H1 (cell line): ENCODE measurements around the gene HES4. TPM values are rescaled to one million over a fixed set of nuclear protein-coding genes. Genes with fewer than 3 reads are reported as not detected.
A peak's percentile ranks its signal among the peaks of the same experiment; 100 is the strongest.

Experiments used
- CTCF ChIA-PET: fragments of 300-600 bp; sonication (Branson Sonifier 250); formaldehyde crosslinking; loops from one replicate; lab custom pipeline; 2021; ENCODE audit not compliant: partially characterized antibody; lab: Charles Lee
- POLR2A ChIA-PET: fragments of 300-600 bp; sonication (Branson Sonifier 250); formaldehyde crosslinking; loops from one replicate; lab custom pipeline; 2021; ENCODE audit warnings: inconsistent platforms; ENCODE audit not compliant: partially characterized antibody; lab: Charles Lee
- DNase-seq, 2 experiments: peaks; one replicate each; pipeline versions ENCODE4 v3.0.0 to v3.0.0-alpha.2; 2010 to 2022; ENCODE audit warnings: low spot score in 2 of 2, low read depth in 1 of 2, mixed read lengths in 1 of 2
- FAIRE-seq: peaks from 2 replicates; lab custom pipeline; 2011; peaks lifted over from hg19 to GRCh38; lab: Jason Lieb, UNC
- H2AFZ ChIP-seq: 2 replicates; pipeline ENCODE4 v1.8.1; 2012; ENCODE audit warnings: low read length, inconsistent platforms
- H2AK5ac ChIP-seq: 2 replicates; pipeline ENCODE4 v1.6.1; 2013; ENCODE audit warnings: low read depth, low read length
- H2BK120ac ChIP-seq: replicated peaks from 2 replicates; pipeline ENCODE3; 2013; ENCODE audit warnings: low read depth, low read length, inconsistent platforms
- H2BK12ac ChIP-seq: 2 replicates; pipeline ENCODE4 v1.6.1; 2013; ENCODE audit warnings: low read depth, low read length
- H2BK15ac ChIP-seq: 2 replicates; pipeline ENCODE4 v1.6.1; 2013; ENCODE audit warnings: low read length
- H2BK20ac ChIP-seq: 2 replicates; pipeline ENCODE4 v1.6.1; 2013; ENCODE audit warnings: low read length
- H2BK5ac ChIP-seq: 2 replicates; pipeline ENCODE4 v1.6.1; 2013; ENCODE audit warnings: low read depth, low read length
- H3K14ac ChIP-seq: 2 replicates; pipeline ENCODE4 v1.6.1; 2013; ENCODE audit warnings: inconsistent platforms; ENCODE audit not compliant: insufficient read length
- H3K18ac ChIP-seq: 2 replicates; pipeline ENCODE4 v1.6.1; 2013; ENCODE audit warnings: low read length; ENCODE audit errors: extremely low read depth
- H3K23ac ChIP-seq: 2 replicates; pipeline ENCODE4 v1.6.1; 2013; ENCODE audit warnings: inconsistent platforms; ENCODE audit not compliant: insufficient read length
- H3K23me2 ChIP-seq: 2 replicates; pipeline ENCODE4 v1.6.1; 2013; ENCODE audit warnings: low read depth, low read length
- H3K27ac ChIP-seq: 2 replicates; pipeline ENCODE4 v1.6.1; 2011; ENCODE audit warnings: low read depth, low read length, inconsistent platforms
- H3K27me3 ChIP-seq, 4 experiments: replicated peaks in 1 of 4; 1 replicate in 1 of 4; 2 replicates in 3 of 4; pipeline versions ENCODE4 v1.6.1 to v1.8.1; 2011 to 2013; ENCODE audit warnings: low read length in 3 of 4, mild to moderate bottlenecking in 3 of 4, inconsistent platforms in 2 of 4, mixed read lengths in 2 of 4, moderate library complexity in 1 of 4; ENCODE audit not compliant: control insufficient read depth in 3 of 4, insufficient read depth in 3 of 4; ENCODE audit errors: extremely low read depth in 1 of 4
- H3K36me3 ChIP-seq, 4 experiments: 2 replicates each; pipeline versions ENCODE4 v1.6.1 to v1.8.1; 2011 to 2013; ENCODE audit warnings: mild to moderate bottlenecking in 4 of 4, low read length in 3 of 4, moderate library complexity in 2 of 4, control low read depth in 1 of 4, inconsistent platforms in 1 of 4; ENCODE audit not compliant: insufficient read depth in 4 of 4, control insufficient read depth in 2 of 4
- H3K4ac ChIP-seq: replicated peaks from 2 replicates; pipeline ENCODE3; 2013; ENCODE audit warnings: low read length, low read depth, mixed read lengths, inconsistent platforms; ENCODE audit not compliant: insufficient read length
- H3K4me1 ChIP-seq, 4 experiments: replicated peaks in 1 of 4; 1 replicate in 1 of 4; 2 replicates in 3 of 4; pipeline versions ENCODE4 v1.6.1 to v1.8.1; 2011 to 2013; ENCODE audit warnings: low read length in 3 of 4, inconsistent platforms in 2 of 4, mixed read lengths in 1 of 4; ENCODE audit not compliant: insufficient read depth in 4 of 4, control insufficient read depth in 3 of 4
- H3K4me2 ChIP-seq, 2 experiments: 2 replicates each; pipeline versions ENCODE4 v1.6.1 to v1.8.1; 2011 to 2013; ENCODE audit warnings: low read depth in 2 of 2, low read length in 2 of 2, control low read depth in 1 of 2, inconsistent platforms in 1 of 2, mild to moderate bottlenecking in 1 of 2; ENCODE audit not compliant: insufficient read depth in 1 of 2
- H3K4me3 ChIP-seq, 4 experiments: fragments of 200-600, 300-600 bp in 1 of 4; sonication (generic), shearing (Covaris generic), sonication (Bioruptor Twin) in 1 of 4; 2 replicates each; pipeline versions ENCODE4 v1.5.1 to v1.8.1; 2011 to 2016; ENCODE audit warnings: low read length in 4 of 4, low read depth in 3 of 4, control low read depth in 2 of 4, inconsistent platforms in 2 of 4, mild to moderate bottlenecking in 2 of 4, mixed read lengths in 1 of 4, moderate library complexity in 1 of 4; ENCODE audit not compliant: insufficient read depth in 2 of 4; ENCODE audit errors: extremely low read depth in 1 of 4
- H3K56ac ChIP-seq: replicated peaks from 2 replicates; pipeline ENCODE3; 2013; ENCODE audit warnings: low read depth, mild to moderate bottlenecking, mixed read lengths, low read length, inconsistent platforms; ENCODE audit not compliant: insufficient read length
- H3K79me1 ChIP-seq: 2 replicates; pipeline ENCODE4 v1.6.1; 2013; ENCODE audit warnings: low read depth, low read length, control low read depth
- H3K79me2 ChIP-seq, 2 experiments: 2 replicates each; pipeline versions ENCODE4 v1.6.1 to v1.8.1; 2012 to 2013; ENCODE audit warnings: low read length in 2 of 2, mild to moderate bottlenecking in 2 of 2, inconsistent platforms in 1 of 2; ENCODE audit not compliant: insufficient read depth in 2 of 2, control insufficient read depth in 1 of 2
- H3K9ac ChIP-seq, 4 experiments: replicated peaks in 1 of 4; 1 replicate in 1 of 4; 2 replicates in 3 of 4; pipeline versions ENCODE4 v1.6.1 to v1.8.1; 2011 to 2013; ENCODE audit warnings: low read depth in 3 of 4, low read length in 3 of 4, control low read depth in 2 of 4, mild to moderate bottlenecking in 2 of 4, moderate library complexity in 2 of 4, inconsistent platforms in 1 of 4; ENCODE audit errors: extremely low read depth in 1 of 4
- H3K9me3 ChIP-seq, 2 experiments: 2 replicates each; pipeline versions ENCODE4 v1.6.1 to v1.8.1; 2012 to 2013; ENCODE audit warnings: mild to moderate bottlenecking in 2 of 2, moderate library complexity in 2 of 2, control low read depth in 1 of 2, inconsistent platforms in 1 of 2, low read depth in 1 of 2, low read length in 1 of 2, mixed read lengths in 1 of 2; ENCODE audit not compliant: insufficient read depth in 2 of 2
- H4K20me1 ChIP-seq, 2 experiments: replicated peaks in 1 of 2; 2 replicates each; pipeline versions ENCODE3 to v1.8.1; 2011 to 2013; ENCODE audit warnings: inconsistent platforms in 2 of 2, low read length in 2 of 2, mild to moderate bottlenecking in 1 of 2; ENCODE audit not compliant: insufficient read depth in 2 of 2, control insufficient read depth in 1 of 2
- H4K5ac ChIP-seq: 2 replicates; pipeline ENCODE4 v1.6.1; 2013; ENCODE audit warnings: low read length, low read depth, mixed read lengths, inconsistent platforms; ENCODE audit not compliant: insufficient read length
- H4K8ac ChIP-seq: 2 replicates; pipeline ENCODE4 v1.8.0; 2013; ENCODE audit warnings: mild to moderate bottlenecking, moderate library complexity, low read length, inconsistent platforms; ENCODE audit not compliant: insufficient read depth; ENCODE audit errors: extremely low read depth
- H4K91ac ChIP-seq: replicated peaks from 2 replicates; pipeline ENCODE3; 2013; ENCODE audit warnings: low read length, mixed read lengths, inconsistent platforms; ENCODE audit not compliant: insufficient read length
- CHD1 ChIP-seq: IDR thresholded peaks from 2 replicates; pipeline ENCODE4 v1.6.1; 2012; ENCODE audit warnings: low read depth, low read length, improper control_type of control experiment
- CREB1 ChIP-seq: IDR thresholded peaks from 2 replicates; pipeline ENCODE4 v1.6.1; 2012; ENCODE audit warnings: inconsistent platforms
- E2F6 ChIP-seq: IDR thresholded peaks from 2 replicates; pipeline ENCODE4 v1.6.1; 2012; ENCODE audit warnings: inconsistent platforms
- MAX ChIP-seq: IDR thresholded peaks from 2 replicates; pipeline ENCODE4 v1.6.1; 2012; ENCODE audit warnings: inconsistent platforms
- RAD21 ChIP-seq, 2 experiments: IDR thresholded peaks in 1 of 2; conservative IDR thresholded peaks in 1 of 2; 2 replicates each; pipeline ENCODE4 v1.6.1; 2011; ENCODE audit warnings: low read depth in 2 of 2, low read length in 2 of 2, improper control_type of control experiment in 1 of 2, inconsistent platforms in 1 of 2, mild to moderate bottlenecking in 1 of 2, moderate library complexity in 1 of 2
- SIN3A ChIP-seq, 2 experiments: IDR thresholded peaks in 1 of 2; conservative IDR thresholded peaks in 1 of 2; 2 replicates each; pipeline ENCODE4 v1.6.1; 2011 to 2012; ENCODE audit warnings: low read length in 2 of 2, improper control_type of control experiment in 1 of 2, low read depth in 1 of 2, mild to moderate bottlenecking in 1 of 2
- USF2 ChIP-seq: IDR thresholded peaks from 2 replicates; pipeline ENCODE4 v1.6.1; 2011; ENCODE audit warnings: low read length, improper control_type of control experiment
- YY1 ChIP-seq: IDR thresholded peaks from 2 replicates; pipeline ENCODE4 v1.6.1; 2011; ENCODE audit warnings: low read depth, mild to moderate bottlenecking, low read length
- WGBS, 2 experiments: shearing (Covaris generic) in 1 of 2; methylation state at CpG; one replicate each; pipeline versions ENCODE4 v1.1.6 to v1.1.7; 2013 to 2015; ENCODE audit warnings: low lambda C conversion rate in 2 of 2, mixed read lengths in 2 of 2, inconsistent platforms in 1 of 2, low coverage in 1 of 2, missing lambda C conversion rate in 1 of 2; ENCODE audit not compliant: insufficient replicate concordance in 2 of 2, insufficient coverage in 1 of 2, insufficient read length in 1 of 2; ENCODE audit errors: extremely low coverage in 1 of 2, missing lambda C conversion rate in 1 of 2; 5-methylcytosine and 5-hydroxymethylcytosine counted together
- polyA plus RNA-seq, 7 experiments: library from polyadenylated mRNA; depleted of rRNA in 3 of 7; stranded (reverse) in 5 of 7; unstranded in 2 of 7; fragments of >200 nt in 5 of 7; fragments of 200-250 nt in 2 of 7; gene quantifications; 1 replicate in 5 of 7; 2 replicates in 1 of 7; 4 replicates in 1 of 7; pipeline versions ENCODE4 v1.2.1 to v1.2.3, GENCODE V29; 2011 to 2013; ENCODE audit warnings: missing spikeins in 2 of 7, mixed read lengths in 2 of 7
- total RNA-seq: library from RNA; stranded (reverse); fragmentation: NEBNext Ultra II Directional; extraction: Animal tissue kit (Norgen Biotek cat#: 25700); gene quantifications from 2 replicates; pipeline ENCODE4 v1.2.1, GENCODE V29; 2021

The HES4 gene
- total and polyA plus RNA-seq, 2 of the 8 experiments (the other 6 are each of a cell fraction or from before 2014, with no cell fraction given) = 2.8 to 3.5 TPM

- Histone ChIP-seq H2BK120ac (no peak overlapping the region), H4K20me1 (peaks cover 0 to 9% of the 10 kb centered on the region in 2 experiments), H3K9me3 (no peaks in the 10 kb centered on the region), H3K36me3 (no peaks in the 10 kb centered on the region), H3K9ac (no peak overlapping the region), H3K27me3 (peaks cover 0 to 14% (median 1%) of the 10 kb centered on the region in 4 experiments; a peak in 3 of 7 replicates), H3K18ac (no peak overlapping the region), H2AK5ac (no peak overlapping the region), H3K4me1 (peaks cover 0 to 10% (median 1%) of the 10 kb centered on the region in 4 experiments; a peak in 4 of 7 replicates), H3K4me2 (peak overlapping the region; percentile 11 to 84; a peak in 3 of 4 replicates), H3K79me2 (no peaks in the 10 kb centered on the region), H3K14ac (no peak overlapping the region), H3K23me2 (peaks cover 2% of the 10 kb centered on the region; the same call in 1 of the 2 replicates), H3K4me3 (peak overlapping the region in 2 of 4 experiments; percentile 33 to 52; a peak in 4 of 8 replicates), H2AFZ (no peak overlapping the region), H3K23ac (no peak overlapping the region), H4K5ac (no peak overlapping the region), H3K27ac (no peak overlapping the region), H3K56ac (no peak overlapping the region), H3K4ac (no peak overlapping the region), H2BK5ac (no peak overlapping the region), H2BK15ac (no peak overlapping the region; the same call in 1 of the 2 replicates), H4K8ac (peak overlapping the region; percentile 68; the same call in 1 of the 2 replicates), H2BK12ac (no peak overlapping the region), H3K79me1 (no peaks in the 10 kb centered on the region), H4K91ac (peak overlapping the region; percentile 74), H2BK20ac (no peak overlapping the region)
- ChIA-PET CTCF (interaction anchor here (0.6 to 7.0 kb wide), 16 partner anchors 7 to 327 kb away, joined by 3 to 53 read pairs (median 4); partner anchors contain the start of genes HES4, NOC2L and PERM1), POLR2A (interaction anchor here (0.6 to 1.4 kb wide), 7 partner anchors 8 to 217 kb away, joined by 3 to 6 read pairs (median 3); partner anchors contain the start of gene PLEKHN1)
- peak in 1 of 2 experiments; percentile 85 for DNase-seq
- FAIRE-seq = no peak
- 12% methylated on average over 25 of the region's 40 CpGs; no CpG with 5 or more reads in 1 of the 2 experiments for WGBS, 2 experiments
- TF ChIP-seq USF2 (no peak), E2F6 (peak; percentile 67), MAX (peak; percentile 60; the same call in 1 of the 2 replicates), RAD21 (IDR thresholded peaks at IDR 0.05 in 1 of 2, conservative IDR thresholded peaks at IDR 0.05 in 1 of 2; ENCODE audit: low read depth in 2 of 2, low read length in 2 of 2) (peak; percentile 60 to 72), CHD1 (no peak), CREB1 (peak; percentile 62), SIN3A (conservative IDR thresholded peaks at IDR 0.05 in 1 of 2, IDR thresholded peaks at IDR 0.05 in 1 of 2; ENCODE audit: low read depth in 1 of 2, low read length in 2 of 2) (0 out of 4 replicates have a peak, but pooled peaks of 1 of the 2 experiments have one; percentile 63), YY1 (peak; percentile 24; the same call in 1 of the 2 replicates)
Observed at GRCh38 chr1:975896-976683, 23.8 kb downstream of the HES4 start.
